ENCODE results near the gene FCN3.
"Not testable (repeated sequence)": the region's sequence is repeated elsewhere in the genome, so short reads cannot be mapped to it uniquely, and the experiment has no call there.

The FCN3 gene

DNA sequence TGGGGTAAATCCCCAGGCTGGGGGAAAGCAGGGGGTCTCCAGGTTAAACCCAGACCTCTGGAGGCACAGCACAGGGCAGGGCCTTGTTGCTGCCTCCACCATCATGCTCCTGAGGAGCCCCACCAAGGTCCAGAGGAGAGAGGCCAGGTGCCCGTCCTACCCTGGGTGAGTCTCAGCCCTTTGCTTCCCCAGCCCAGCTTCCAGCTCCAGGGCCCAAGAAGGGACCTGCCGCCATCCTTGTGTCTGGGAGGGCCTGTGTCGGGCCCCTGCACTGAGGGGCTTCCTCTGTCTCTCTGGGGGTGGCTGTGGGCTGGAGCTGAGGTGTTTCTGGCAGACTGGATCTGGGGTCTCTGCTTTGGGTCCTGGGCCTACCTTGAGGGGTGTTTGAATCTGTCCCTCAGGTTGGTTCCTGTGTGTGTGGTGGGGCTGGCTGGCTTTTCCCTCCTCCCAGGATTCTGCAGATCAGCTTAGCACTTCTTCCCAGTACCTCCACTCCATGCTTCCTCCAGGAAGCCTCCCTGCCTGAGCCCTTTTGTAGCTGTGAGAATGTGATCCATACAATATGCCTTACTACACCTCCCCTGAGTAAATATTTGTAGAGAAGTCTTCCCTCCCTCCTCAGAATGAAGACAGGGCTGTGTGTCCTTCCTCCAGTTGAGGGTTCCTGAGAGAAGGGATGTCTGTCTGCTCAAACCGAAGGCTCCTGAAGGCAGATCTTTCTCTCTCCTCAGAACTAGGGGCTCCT, 24.0 kb upstream of the FCN3 start:
- no peak for DNase-seq

DNA sequence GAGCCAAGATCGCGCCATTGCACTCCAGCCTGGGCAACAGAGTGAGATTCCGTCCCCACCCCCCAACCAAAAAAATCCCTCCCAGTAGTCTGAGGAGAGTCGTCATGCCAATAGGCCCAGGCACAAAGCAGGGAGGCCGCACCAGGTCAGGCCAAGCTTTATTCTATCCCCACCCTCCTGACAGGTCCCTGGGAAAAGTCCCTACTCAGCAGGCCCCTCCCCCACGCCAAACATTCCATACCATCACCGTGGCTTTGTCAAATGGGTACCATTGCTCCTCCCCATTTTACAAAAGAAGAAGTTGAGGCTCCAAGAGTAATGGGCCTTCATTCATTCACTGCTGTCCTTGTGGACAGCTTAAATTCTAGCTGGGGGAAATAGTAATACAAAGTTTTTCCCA, 23.1 kb upstream of the FCN3 start:
- DNase-seq: no peak

DNA sequence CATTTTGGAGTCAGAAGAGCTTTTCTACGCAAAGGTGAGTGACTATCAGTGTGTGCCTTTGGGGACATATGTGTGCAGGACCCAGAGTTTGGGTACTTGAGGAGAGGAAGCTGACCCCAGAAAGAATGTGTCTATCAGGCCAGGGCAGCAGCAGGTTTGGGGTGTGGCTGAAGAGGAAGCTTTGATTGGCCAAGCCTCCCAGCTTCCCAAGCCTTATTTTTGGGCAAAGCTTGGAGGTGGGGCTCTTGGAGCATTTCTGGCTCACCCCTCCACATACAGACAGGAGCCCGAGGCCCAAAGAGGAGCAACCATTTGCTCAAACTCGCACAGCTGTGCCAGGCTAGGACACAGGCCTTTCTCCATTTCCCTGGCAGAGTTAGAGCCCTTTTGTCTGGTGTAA, 22.5 kb upstream of the FCN3 start:
- DNase-seq: no peak

DNA sequence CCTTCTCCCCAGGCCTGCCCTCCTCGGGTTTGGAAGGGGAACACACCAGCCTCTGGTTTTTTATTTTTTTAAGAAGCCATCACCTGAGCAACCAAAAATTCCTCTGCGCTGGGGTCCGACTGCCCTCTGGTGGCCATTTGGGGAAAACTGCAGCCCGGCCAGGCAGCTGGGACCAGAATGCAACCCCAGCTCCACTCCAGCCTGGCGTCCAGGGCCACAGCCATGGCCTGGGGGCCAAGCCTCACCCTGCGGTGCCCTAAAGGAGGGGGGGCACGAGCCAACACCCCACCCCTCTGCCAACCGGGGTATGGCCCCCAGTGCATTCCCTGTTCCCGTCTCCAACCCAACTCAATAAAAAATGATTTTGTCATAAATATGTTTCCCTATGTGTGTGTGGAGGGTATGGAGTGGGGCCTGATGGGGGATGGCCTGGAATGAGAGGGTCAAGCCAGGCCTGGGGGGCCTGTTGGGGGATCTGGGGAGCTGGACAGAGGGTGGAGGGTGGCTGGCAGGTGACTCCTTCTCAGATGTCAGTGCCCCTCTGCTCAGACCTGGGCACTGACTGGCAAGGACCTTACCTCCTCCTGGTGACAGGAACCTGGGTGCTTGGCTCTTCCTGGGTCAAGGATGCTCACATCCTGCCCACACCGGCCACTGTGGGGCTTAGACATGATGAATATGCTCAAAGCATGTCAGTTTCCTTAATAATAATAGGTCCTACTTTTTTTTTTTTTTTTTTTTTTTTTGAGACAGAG, 21.0 kb upstream of the FCN3 start:
- DNase-seq: peak; percentile 71

DNA sequence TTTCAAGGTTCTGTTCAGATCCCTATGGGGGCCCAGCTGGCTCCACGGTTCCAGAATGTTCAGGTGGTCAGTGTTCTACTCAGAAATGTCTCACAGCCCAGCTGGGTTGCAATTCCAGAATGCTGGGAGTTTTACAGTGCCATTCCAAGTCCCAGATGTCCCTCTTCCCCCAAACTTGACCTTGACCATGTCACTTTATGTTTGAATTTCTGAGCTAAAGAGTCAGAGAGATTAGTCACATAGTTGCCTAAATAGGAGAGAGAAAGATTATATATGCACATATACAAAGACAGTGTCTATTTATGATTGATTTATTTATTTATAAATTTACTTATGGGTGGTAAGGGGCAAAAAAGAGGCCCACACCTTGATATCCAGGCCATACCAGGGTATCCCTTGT, 20.3 kb upstream of the FCN3 start:
- no peak for DNase-seq

DNA sequence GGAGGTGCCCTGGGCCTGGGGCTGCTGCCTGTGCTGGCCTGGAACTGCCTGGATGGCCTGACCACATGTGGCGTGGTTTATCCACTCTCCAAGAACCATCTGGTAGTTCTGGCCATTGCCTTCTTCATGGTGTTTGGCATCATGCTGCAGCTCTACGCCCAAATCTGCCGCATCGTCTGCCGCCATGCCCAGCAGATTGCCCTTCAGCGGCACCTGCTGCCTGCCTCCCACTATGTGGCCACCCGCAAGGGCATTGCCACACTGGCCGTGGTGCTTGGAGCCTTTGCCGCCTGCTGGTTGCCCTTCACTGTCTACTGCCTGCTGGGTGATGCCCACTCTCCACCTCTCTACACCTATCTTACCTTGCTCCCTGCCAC, 19.6 kb upstream of the FCN3 start:
- no peak for DNase-seq

DNA sequence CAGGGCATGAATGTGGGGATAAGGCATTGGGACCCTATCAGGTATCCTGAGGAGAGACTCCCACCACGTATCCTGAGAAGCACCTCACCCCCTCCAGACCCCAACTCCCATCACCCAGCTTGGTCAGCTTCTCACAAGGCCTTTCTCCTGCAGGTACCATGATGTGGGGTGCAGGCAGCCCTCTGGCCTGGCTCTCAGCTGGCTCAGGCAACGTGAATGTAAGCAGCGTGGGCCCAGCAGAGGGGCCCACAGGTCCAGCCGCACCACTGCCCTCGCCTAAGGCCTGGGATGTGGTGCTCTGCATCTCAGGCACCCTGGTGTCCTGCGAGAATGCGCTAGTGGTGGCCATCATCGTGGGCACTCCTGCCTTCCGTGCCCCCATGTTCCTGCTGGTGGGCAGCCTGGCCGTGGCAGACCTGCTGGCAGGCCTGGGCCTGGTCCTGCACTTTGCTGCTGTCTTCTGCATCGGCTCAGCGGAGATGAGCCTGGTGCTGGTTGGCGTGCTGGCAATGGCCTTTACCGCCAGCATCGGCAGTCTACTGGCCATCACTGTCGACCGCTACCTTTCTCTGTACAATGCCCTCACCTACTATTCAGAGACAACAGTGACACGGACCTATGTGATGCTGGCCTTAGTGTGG, 19.1 kb upstream of the FCN3 start:
- no peak for DNase-seq

DNA sequence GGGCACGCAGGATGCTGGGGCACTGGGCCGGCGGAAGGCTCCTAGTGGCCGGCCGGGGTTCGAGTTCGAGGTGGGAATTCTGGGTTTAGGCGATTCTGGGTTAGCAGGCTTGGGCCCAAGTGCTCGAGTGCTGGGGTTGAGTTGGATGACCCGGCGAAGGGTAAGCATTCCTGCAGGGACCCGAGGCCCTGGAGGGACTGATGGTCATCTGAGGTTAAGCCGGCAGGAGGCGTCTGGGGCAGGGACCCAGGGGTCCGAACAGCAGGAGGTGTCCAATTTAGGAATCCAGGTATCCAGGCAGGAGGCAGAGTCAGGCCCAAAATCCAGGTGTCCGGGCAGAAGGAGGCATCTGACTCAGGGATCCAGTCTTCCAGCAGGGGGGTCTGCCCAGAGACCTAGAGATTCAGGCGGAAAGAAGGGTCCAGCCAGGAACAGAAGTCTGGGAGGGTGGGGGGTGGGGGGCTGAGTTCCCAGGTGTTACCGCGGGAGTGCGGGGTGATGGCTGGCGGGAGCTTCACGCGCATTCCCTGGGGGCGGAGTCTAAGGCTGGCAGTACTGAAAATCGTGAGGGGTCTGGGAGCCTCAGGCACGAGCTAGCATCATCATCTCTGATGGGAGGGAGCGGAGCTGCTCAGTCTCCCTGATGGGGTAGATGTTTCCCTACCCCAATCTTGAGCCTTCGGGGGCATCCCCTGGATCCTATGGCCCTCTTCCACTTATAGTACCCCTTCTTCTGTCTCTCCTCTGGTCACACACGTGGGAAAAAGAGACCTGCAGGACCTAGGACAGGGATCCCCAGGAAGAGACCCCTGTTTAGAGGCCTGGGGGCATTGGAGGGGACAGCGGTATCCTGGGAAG, 18.4 kb upstream of the FCN3 start:
- no peak for DNase-seq

DNA sequence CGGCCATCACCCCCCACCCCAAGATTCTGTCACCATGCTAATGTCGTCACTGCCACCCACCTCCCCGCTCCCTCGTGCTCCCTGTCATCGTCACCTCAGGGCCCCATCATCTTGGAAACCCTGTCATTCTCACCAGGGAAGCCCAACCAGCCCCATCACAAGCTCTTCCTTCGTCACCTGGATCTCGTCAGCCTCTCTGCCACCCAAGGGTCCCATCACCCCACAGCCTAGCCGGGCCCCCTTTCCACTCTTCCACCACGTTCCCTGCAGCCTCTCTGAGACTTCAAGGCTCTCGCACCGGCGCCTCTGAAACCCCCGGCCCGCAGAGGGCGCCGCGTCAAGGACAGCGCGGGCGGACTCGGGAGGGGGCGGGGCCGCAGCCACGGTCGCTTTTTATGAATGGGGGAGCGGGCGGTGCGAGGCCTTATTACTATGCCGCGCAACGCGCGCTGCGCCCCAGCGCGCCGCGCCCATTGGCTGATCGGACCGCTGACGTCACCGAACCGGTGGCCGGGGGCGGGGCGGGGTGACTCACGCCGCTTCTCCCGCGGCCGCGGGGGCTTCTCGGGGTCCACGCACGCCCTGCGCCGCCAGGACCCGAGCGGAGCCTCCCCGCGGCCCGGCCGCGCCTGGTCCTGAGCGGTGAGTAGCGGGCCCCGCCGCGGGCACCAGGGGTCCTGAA, 17.6 kb upstream of the FCN3 start, which contains the start of gene GPR3:
Gene GPR3 (plus strand): TSS at position 527 of the 682 bp plus-strand sequence. CDS start 1,177 bp downstream, outside the sequence.
- peak; percentile 92 for DNase-seq

DNA sequence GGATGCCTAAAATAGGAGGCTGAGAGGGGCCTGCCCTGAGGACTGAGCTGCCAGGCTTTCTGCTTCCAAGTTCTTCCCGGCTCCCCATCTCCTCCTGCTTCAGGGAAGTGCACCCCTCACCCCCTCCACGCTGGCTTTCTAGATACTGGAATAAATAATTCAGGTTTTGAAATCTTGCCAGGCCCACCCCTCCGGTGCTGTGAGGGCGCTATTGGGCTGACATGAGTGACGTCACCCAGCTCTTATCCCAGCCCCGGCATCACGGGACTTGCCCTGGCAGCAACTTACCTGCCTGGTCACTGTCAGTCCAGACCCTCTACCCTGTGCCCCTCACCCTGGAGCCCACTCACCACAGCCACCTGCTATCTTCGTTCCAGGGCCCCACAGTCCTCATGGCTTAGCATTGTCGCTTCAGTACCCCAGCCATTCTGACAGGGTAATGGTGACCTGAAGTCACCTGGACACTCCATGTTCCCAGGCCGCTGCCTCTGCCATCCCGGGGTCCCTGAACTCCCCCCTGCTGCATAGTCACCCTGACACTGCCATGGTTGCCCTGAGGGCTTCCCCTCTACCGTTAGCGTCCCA, 17.0 kb upstream of the FCN3 start:
- no peak for DNase-seq

DNA sequence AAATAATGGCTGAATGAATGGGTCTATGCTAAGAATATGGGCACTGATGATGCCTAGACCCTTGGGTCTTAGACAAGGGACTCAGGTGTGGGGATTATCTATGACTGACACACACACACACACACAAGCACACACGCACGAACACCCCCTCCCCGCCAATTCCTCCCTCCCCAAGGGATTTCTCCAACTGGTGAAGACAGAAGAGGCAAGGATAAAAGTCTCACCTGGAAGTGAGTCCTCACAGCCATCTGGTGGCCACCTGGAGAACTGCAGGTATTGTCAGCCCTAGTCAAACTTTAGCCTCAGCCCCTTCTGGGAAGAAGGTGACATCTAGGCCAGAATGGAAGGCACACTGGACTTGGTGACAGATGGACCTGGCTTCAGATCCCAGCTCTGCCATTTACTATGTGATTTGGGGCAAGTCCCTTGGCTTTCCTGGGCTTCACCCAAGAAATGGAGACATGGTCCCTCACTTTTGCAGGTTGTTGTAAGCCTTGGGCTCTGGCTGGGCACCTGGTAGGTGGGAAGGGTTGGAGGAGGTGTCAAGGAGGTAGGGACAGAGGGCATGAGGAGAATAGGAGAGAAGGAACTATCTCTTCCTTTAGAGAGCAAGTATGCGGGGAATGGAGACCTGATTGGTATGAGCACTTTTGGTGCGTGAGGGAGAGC, 13.8 kb upstream of the FCN3 start:
- DNase-seq: peak; percentile 61

DNA sequence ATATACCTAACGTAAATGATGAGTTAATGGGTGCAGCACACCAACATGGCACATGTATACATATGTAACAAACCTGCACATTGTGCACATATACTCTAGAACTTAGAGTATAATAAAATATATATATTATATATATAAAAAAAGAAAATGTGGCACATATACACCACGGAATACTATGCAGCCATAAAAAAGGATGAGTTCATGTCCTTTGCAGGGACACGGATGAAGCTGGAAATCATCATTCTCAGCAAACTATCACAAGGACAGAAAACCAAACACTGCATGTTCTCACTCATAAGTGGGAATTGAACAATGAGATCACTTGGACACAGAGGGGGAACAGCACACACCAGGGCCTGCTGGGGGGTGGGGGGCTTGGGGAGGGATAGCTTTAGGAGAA, 10.2 kb upstream of the FCN3 start:
- DNase-seq: not testable (repeated sequence)

DNA sequence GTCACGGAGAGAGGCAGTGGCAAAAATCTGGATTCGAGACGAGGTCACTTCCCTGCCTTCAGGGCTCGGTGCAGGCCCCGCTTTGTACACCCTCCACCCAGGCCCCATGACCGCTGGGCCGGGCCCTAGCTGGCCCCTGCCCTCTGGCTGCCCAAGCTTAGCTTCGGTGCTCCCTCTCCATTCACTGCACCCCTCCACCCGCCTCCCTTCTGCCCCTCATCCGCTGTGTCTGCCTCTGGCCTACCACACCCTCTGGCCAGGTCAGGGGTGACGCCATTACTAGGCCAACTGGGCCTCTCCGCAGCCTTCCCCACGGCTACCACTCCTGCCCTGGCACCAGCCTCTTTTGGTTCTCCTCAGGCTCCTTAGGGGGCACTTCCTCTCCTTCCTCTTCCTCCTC, 9.0 kb upstream of the FCN3 start:
- no peak for DNase-seq

DNA sequence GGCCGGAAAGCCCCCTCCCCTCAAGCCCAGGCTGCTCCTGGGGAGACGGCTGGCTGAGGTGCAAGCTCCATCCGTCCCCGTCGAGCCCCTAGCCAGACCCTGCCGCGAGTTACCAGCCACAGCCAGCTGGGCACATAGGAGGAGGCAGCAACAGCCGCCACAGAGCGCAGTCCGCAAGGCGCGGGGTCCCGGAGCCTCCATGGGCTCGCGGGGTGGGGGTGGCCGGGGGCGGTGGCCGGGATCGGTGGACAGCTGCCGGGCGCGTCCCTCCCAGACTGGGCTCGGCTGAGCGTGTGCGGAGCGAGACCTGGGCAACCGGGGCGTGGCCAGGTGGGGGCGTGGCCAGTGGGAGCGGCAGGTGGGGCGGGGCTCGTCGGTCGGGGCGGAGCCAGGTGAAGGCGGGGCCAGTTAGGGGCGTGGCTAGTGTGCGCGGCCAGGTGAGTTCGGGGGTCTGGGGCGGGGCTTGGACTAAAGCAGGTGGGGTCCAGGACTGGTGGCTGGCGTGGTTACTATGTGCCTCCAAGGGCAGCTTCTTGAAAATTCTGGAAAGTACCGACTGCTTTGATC, 8.5 kb upstream of the FCN3 start, which contains the start of gene CD164L2:
Gene CD164L2 (minus strand): TSS at position 295 of the 567 bp plus-strand sequence. CDS start 94 bp downstream, at position 201.
- DNase-seq: no peak

DNA sequence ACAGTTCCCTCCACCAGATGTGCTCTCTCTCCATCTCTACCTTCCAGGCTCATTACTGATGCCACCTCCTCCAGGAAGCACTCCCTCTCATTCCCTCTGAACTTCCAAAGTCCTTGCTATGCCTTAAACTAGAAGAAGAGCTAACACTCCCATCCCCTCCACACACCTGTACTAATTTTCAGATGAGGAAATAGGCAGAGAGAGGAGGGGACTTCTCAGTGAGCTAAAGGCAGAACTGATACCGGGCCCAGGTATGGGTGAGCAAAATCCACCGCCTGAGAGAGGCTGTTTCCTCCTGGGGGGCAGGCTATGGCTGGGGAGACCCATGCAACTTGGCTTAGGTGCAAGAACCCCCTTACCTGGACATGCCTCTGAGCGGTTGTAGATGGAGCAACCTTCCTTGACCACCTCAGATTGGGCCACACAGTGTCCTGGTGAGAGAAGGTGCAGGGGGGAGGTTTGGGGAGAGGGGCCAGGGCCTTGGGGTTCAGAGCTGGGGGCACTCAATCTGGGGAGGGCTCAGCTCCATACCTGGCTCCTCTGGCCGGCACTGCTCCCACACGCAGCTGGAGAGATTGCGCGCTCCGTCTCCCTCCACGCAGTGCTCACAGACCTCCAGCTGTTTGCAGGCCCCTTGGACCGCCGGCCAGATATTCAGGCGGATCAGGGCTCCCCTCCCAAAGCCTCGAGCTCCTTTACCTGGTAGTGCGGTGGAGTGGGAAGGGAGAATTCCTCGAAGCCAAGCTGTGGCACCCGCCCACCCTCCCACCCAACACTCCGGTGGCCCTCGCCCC, 7.5 kb upstream of the FCN3 start:
- DNase-seq: no peak

DNA sequence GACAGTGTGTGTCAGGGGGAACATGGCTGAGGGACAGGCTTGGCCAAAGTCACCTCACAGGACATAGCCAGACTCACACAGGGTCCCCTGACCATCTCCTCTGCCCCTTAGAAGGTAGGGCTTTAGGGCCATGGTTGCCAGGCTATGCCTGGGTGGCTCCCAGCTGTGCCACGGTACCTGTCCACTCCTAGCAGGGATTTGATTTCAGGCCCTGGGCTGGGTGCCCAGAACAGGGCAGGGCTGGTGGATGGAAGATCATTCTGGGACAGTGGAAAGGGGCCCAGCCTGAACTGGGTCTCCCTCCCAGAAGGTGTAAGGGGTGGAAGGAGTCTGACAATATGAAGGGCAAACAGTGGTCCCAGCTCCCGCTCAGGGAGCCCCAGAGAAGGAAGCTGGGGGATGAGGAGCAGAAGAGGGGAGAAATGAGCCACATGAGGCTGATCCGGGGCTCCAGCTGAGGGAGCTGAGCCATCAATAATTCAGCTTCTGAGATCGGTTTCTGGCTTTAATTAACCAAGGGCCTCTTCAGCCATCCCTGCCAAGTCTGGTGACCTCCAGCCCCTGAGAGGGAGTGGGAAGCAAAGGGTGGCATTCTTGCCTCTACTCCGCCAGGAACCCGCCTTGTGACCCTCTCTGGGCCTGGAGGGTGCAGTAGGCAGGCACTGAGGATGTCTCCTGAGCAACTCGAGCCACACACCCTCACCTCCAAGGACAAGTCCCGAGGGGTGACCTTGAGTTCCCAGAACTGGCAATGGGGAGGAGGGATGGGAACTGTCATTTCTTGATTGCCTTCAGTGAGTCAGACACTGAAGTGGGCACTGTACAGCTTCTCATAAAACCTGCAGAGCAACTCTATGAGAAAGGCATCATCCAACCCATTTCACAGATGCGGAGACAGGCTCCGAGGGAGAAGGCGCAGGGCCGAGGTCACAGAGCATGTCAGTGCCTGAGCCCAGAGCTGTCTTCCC, 6.4 kb upstream of the FCN3 start:
- no peak for DNase-seq

DNA sequence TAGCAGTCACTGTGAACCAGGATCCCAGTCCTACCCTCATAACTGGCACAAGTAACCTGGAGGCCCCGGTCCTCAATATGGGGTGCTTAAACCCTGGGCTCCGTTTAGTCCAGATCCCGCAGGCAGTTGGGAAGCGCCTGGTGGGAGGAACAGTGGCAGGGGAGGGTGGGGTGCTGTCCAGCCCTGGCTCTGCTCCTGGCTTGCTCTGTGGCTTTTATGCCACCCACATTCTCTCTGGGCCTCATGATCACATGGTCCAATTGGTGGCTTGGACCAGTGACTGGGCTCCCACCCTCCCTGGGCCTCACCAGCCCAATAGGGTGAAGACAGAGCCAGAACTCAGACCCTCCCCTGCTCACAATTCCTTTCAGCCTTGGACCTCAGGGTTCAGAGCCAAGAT, 5.6 kb upstream of the FCN3 start:
- DNase-seq: no peak

DNA sequence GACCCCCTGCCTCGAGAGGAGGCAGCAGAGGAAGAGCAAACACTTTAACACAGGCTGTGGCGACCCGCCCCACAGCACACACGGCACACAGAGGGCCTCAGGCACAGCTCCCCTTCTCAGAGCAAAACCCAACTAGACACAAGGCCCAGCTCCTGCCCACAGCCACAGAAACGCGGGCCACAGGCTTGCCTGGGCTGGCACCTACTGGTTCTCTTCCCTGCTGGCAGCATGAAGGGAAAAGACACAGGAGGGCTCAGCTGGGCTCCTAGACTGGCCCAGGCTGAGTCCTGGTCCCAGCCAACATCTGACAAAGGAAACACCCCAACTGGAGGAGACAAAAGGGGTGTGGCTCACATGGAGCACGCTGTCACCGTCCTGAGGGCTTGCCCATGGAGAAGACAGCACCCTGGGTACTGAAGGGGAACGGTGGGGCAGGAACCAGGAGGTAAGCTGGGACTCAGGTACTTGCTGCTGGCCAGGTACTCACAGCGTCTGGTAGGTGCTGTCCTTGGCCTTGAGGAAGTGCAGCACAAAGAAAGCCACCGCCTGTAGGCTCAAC, 5.0 kb upstream of the FCN3 start:
- no peak for DNase-seq

Data from activated CD4-positive, alpha-beta T cell treated with anti-CD3 and anti-CD28 coated beads for 1 hour (primary cell).